AG09309 (cell line): ENCODE measurements around the gene PHLPP1.
"Not testable (repeated sequence)": the region's sequence is repeated elsewhere in the genome, so short reads cannot be mapped to it uniquely, and the experiment has no call there.

ENCODE experiments used
- DNase-seq: peaks from one replicate; pipeline ENCODE4 v3.0.0-alpha.2; 2010; ENCODE audit warnings: low read depth
- H3K4me3 ChIP-seq: 2 replicates; pipeline ENCODE4 v1.5.1; 2011; ENCODE audit warnings: mild to moderate bottlenecking, low read depth, low read length, moderate library complexity; ENCODE audit not compliant: control insufficient read depth
- TF ChIP-seq, protein P1 (sequence below): IDR thresholded peaks from 2 replicates; pipeline ENCODE4 v1.5.1; 2011; ENCODE audit warnings: mild to moderate bottlenecking, low read depth, low read length, inconsistent platforms; ENCODE audit not compliant: insufficient read depth, control insufficient read depth; ENCODE audit errors: missing control alignments

PHLPP1 gene

DNA sequence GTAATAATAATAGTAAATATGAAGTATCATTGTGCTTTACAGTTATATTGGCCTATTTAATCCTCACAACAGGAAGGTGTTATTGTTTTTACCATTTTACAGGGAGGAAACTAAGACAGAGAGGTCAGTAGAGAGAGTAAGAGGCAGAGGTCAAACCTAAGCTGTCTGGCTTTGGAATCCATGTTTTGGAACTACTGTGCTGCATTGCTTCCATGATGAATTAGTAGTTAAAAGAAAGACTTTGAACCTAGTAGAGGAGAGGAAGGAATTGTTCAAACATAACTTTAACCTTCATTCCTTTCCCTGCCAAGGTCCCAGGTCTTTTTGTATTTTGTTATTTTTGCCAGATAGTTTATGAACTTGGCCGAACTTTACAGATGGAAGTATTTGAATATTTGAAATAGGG lies 80.9 kb downstream of the PHLPP1 start:
- no peak for DNase-seq
- H3K4me3 ChIP-seq: no peak overlapping the region
- TF ChIP-seq, protein P1, sequence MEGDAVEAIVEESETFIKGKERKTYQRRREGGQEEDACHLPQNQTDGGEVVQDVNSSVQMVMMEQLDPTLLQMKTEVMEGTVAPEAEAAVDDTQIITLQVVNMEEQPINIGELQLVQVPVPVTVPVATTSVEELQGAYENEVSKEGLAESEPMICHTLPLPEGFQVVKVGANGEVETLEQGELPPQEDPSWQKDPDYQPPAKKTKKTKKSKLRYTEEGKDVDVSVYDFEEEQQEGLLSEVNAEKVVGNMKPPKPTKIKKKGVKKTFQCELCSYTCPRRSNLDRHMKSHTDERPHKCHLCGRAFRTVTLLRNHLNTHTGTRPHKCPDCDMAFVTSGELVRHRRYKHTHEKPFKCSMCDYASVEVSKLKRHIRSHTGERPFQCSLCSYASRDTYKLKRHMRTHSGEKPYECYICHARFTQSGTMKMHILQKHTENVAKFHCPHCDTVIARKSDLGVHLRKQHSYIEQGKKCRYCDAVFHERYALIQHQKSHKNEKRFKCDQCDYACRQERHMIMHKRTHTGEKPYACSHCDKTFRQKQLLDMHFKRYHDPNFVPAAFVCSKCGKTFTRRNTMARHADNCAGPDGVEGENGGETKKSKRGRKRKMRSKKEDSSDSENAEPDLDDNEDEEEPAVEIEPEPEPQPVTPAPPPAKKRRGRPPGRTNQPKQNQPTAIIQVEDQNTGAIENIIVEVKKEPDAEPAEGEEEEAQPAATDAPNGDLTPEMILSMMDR: no peak

DNA sequence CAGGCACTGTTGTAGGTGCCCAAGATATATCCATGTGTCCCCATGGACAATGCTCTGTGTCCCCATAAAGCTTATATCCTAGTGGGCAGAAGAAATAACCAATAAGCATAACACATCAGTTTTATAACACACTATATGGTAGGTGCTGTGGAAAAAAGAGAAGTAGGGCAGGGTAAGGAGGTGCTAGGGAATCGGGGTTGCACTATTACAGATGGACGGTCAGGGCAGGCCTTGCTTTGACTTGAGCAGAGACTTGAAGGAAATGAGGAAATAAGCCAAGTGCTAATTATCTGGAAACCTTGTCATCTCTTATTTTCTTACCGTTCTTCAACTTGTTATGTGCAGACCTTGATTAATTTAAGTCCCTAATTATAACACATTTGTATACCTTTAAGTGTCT lies 82.0 kb downstream of the PHLPP1 start:
- TF ChIP-seq, protein P1: no peak
- DNase-seq: no peak
- no peak overlapping the region for H3K4me3 ChIP-seq

DNA sequence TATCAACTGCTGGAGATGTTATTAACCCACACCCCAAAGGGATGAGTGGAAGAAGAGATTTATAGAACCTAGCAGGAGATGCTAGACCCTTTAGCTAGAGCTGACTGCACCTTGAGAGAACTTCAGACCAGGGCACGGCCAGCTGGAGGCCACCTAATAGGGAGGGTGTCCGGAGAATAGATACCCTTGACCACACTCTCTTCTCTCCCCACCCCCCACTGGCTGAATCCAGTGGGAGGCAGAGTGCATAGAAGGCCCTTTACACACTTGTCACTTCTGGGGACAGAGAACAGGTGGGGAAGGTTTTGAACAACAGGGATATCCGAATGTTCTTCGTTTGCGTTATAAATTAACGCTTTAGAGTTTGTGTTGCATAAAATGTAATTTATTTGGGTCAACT lies 84.6 kb downstream of the PHLPP1 start:
- no peak overlapping the region for H3K4me3 ChIP-seq
- TF ChIP-seq, protein P1: no peak
- no peak for DNase-seq

DNA sequence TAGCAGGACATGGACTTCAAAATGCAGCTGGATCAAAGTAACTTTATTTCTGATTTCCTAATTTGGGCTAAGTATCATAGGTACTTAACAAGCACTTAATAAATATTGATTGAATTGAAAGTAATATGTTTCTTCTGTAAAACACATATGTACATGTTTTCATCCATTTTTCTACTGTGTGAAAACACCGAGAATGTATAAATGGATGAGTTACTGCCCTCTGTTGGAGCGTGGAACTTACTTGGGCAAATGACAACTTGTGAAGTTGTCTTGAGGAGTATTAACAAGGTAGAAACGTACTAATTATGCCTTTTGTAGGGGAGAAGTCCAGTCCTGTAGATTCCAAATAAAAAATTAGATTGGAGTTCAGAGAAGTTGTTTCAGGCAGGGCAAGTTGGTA lies 87.2 kb downstream of the PHLPP1 start:
- no peak for DNase-seq
- H3K4me3 ChIP-seq: no peak overlapping the region
- TF ChIP-seq, protein P1: peak; percentile 30

DNA sequence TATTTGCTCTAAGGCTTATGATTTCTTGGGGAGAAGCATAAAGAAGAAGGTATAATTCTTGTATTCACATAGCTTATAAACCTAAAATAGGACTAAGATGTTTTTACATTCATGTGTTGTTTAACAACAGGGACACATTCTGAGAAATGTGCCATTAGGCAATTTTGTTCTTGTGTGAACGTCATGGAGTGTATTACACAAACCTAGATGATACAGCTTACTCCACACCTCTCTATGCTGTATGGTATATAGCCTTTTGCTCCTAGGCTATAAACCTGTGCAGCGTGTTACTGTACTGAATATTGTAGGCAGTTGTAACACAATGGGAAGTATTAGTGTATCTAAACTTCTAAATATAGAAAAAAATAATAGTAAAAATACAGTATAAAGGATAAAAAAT lies 92.1 kb downstream of the PHLPP1 start:
- TF ChIP-seq, protein P1: no peak

DNA sequence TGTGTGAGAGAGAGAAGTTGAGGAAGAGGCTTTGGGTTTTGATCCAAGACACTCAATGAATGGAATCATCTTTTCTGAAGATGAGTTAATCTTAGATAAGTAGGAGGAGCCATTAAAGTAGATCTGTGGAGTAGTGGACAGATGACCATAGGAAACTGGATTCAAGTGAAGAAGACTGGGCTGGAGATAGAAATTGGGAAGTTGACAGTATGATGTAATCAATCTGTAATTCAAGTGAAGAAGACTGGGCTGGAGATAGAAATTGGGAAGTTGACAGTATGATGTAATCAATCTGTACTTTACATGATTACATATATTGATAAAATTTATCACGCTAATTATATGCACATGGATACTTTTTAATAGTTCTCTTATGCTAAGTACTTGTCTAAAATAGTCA lies 92.8 kb downstream of the PHLPP1 start:
- DNase-seq: no peak
- no peak overlapping the region for H3K4me3 ChIP-seq
- TF ChIP-seq, protein P1: no peak

More for the DNA sequence above, 92.1 kb downstream of the PHLPP1 start:
- no peak overlapping the region for H3K4me3 ChIP-seq
- no peak for DNase-seq

DNA sequence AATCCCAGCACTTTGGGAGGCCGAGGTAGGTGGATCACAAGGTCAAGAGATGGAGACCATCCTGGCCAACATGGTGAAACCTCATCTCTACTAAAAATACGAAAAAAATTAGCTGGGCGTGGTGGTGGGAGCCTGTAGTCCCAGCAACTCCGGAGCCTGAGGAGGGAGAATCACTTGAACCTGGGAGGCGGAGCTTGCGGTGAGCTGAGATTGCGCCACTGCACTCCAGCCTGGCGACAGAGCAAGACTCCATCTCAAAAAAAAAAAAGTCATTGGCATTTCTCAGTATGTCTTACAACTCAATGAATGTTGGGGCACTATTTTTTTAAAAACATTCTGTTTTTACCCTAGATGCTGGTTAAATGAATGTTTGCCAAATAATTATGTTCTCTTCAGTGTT lies 94.1 kb downstream of the PHLPP1 start:
- not testable (repeated sequence) for DNase-seq, H3K4me3 ChIP-seq

DNA sequence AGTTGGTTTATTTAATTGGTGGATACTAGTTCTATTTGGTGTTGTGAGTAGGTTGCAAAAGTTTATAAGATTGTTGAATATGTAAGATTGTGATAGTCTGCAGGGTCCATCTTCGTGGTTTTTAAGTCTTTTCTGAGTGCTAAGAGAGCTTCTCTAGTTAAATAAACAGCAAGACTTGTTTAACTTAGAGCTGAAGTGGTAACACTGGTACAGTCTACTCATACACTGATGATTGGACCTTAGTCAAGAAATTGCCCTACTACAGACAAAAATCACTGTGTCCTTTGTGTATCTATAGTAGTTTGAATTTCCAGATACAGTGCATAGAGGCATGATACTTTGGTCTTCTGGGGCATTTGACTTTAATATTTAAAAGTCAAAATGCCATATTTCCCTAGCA lies 94.6 kb downstream of the PHLPP1 start:
- DNase-seq: no peak
- TF ChIP-seq, protein P1: no peak
- H3K4me3 ChIP-seq: no peak overlapping the region
